Naive thymus-derived CD8-positive, alpha-beta T cell (primary cell): ENCODE data around the gene GPC3. TPM values are rescaled to one million over a fixed set of nuclear protein-coding genes. Genes with fewer than 3 reads are reported as not detected.

Experiments used
- ATAC-seq, 2 donors: fragments of 150-1000 bp; cut with Tn5 transposase in 1 of 2; sonication (Bioruptor Pico), chemical (Tn5 transposase) in 1 of 2; 1 replicate in 1 of 2; 2 replicates in 1 of 2; pipeline ENCODE4 v1.10.0; 2021; ENCODE audit warnings: mild to moderate bottlenecking in 2 of 2, moderate library complexity in 2 of 2
- POLR2A ChIA-PET: fragments of 350-600 bp; sonication (Branson Sonifier 250); formaldehyde crosslinking; loops from one replicate; lab custom pipeline; 2021; ENCODE audit warnings: antibody characterized with exemption; lab: Charles Lee
- DNase-seq, 10 donors: peaks; one replicate each; pipeline versions ENCODE4 v3.0.0 to v3.0.0-alpha.2; 2020 to 2022
- H3K27ac Mint-ChIP-seq, 10 donors: one replicate each; pipeline ENCODE4 v1.8.0; 2020 to 2022; ENCODE audit warnings: mild to moderate bottlenecking in 10 of 10, mixed read lengths in 10 of 10, moderate library complexity in 4 of 10, inconsistent platforms in 1 of 10
- H3K27me3 Mint-ChIP-seq, 5 donors: one replicate each; pipeline ENCODE4 v1.8.0; 2021 to 2022; ENCODE audit warnings: mixed read lengths in 5 of 5
- H3K36me3 Mint-ChIP-seq, 3 donors: one replicate each; pipeline ENCODE4 v1.8.0; 2020 to 2022; ENCODE audit warnings: mixed read lengths in 3 of 3, mild to moderate bottlenecking in 2 of 3, inconsistent platforms in 1 of 3
- H3K4me1 Mint-ChIP-seq, 4 donors: one replicate each; pipeline ENCODE4 v1.8.0; 2021 to 2022; ENCODE audit warnings: mixed read lengths in 4 of 4
- H3K4me3 Mint-ChIP-seq, 10 donors: one replicate each; pipeline ENCODE4 v1.8.0; 2020 to 2022; ENCODE audit warnings: mild to moderate bottlenecking in 10 of 10, mixed read lengths in 10 of 10, moderate library complexity in 6 of 10, inconsistent platforms in 1 of 10
- H3K9me3 Mint-ChIP-seq, 9 donors: one replicate each; pipeline ENCODE4 v1.8.0; 2020 to 2022; ENCODE audit warnings: mixed read lengths in 9 of 9, mild to moderate bottlenecking in 3 of 9, inconsistent platforms in 1 of 9, moderate library complexity in 1 of 9
- polyA plus RNA-seq, 3 donors: library from polyadenylated mRNA; unstranded; fragments of 300-500 nt; fragmentation: Illumina TruSeq; gene quantifications; one replicate each; pipeline ENCODE4 v1.2.3, GENCODE V29; 2021
- total RNA-seq, 8 experiments: library from RNA in 2 of 8; stranded (reverse) in 2 of 8; gene quantifications; one replicate each; pipeline ENCODE4 v1.2.3 and lab custom pipeline; 2021 to 2026

The GPC3 gene
- total and polyA plus RNA-seq, 5 experiments from 2014 or later: 2.3 to 3.9 (median 2.6) TPM; not detected in 2

DNA sequence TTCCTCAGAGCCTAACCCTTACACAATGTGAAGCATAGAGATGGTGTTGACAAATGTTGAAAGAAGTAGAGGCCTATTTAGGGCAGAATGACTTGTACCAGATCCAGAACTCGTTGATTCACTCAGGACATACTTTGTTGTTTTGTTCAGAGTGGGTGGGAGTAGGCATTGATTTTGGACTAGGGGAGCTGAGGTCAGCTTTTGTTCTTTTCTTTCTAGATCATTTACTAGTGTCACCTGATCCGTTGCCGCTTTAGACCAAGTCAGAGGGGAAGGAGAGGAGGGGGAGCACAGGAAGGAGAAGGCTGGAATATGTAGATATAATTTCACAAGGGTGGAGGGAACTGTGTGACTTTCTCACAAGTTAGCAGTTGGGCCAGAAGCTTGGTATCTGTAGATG lies 287.7 kb downstream of the GPC3 start:
- DNase-seq: no peak
- H3K4me3 Mint-ChIP-seq: no peak overlapping the region
- H3K27me3 Mint-ChIP-seq: no peaks in the 10 kb centered on the region
- POLR2A ChIA-PET: interaction anchor here (0.9 kb wide), 1 partner anchor 76 kb away, joined by 4 read pairs; no protein-coding TSS in a partner anchor
- H3K4me1 Mint-ChIP-seq: peaks cover 0 to 2% (median 0%) of the 10 kb centered on the region in 4 donors
- H3K9me3 Mint-ChIP-seq: peaks cover 0 to 3% (median 0%) of the 10 kb centered on the region in 9 donors
- no peak for ATAC-seq
- peaks cover 0 to 4% (median 0%) of the 10 kb centered on the region in 3 donors for H3K36me3 Mint-ChIP-seq
- H3K27ac Mint-ChIP-seq: no peak overlapping the region

DNA sequence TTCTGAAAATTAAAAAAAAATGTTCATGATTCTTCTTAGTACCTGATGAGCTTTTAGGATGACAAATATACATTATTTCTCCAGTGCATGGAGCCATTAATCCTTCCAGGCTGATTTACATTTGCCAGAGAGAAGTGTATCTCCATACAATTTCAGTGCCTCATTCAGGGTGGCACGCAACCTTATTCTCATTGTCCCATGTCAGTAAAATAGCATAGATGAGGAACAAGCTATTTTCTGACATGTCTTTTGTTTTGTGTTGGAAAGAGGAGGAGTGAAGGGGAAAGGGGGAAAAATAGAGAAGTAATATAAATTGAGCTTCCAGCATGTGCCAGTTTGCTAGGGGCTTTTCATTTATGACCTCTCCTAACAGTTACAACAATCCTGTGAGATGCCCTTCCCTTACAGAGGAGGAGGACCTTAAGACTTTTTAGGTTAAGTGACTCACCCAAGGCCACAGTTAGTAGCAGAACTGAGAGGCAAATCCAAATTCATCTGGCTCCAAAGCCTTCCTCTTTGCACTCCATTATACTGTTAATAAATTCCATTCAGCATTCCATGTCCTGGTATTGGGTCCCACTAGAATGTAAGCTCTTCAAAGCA lies 295.3 kb downstream of the GPC3 start:
- Mint-ChIP-seq H3K36me3 (peaks cover 0 to 4% (median 0%) of the 10 kb centered on the region in 3 donors), H3K9me3 (peaks cover 0 to 3% (median 0%) of the 10 kb centered on the region in 9 donors), H3K4me3 (no peak overlapping the region), H3K27me3 (no peaks in the 10 kb centered on the region), H3K4me1 (no peaks in the 10 kb centered on the region), H3K27ac (no peak overlapping the region)
- ATAC-seq (no peak), DNase-seq (no peak)
- POLR2A ChIA-PET: no interaction called here

DNA sequence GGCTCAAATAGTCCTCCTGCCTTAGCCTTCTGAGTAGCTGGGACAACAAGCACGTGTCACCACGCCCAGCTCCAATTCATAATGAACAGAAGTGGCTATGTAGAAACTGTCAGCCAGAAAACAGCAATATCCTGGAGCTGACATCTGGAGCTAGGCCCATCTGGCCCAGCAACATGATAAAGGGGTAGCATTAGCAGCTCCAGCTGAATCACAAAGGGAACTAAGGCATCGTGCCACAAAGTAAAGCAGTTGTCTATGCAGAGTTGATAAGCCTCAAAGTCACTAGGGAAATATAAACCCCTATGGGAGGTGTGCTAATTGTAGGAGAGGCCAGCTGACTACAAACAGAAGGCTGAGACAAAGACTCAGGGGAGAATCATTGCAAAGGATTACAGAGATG lies 299.6 kb downstream of the GPC3 start:
- no peak for ATAC-seq
- Mint-ChIP-seq H3K4me1 (peaks cover 3 to 11% (median 8%) of the 10 kb centered on the region in 4 donors), H3K27me3 (no peaks in the 10 kb centered on the region), H3K4me3 (no peak overlapping the region), H3K36me3 (no peaks in the 10 kb centered on the region), H3K9me3 (no peaks in the 10 kb centered on the region), H3K27ac (no peak overlapping the region)
- POLR2A ChIA-PET: no interaction called here
- DNase-seq: no peak

DNA sequence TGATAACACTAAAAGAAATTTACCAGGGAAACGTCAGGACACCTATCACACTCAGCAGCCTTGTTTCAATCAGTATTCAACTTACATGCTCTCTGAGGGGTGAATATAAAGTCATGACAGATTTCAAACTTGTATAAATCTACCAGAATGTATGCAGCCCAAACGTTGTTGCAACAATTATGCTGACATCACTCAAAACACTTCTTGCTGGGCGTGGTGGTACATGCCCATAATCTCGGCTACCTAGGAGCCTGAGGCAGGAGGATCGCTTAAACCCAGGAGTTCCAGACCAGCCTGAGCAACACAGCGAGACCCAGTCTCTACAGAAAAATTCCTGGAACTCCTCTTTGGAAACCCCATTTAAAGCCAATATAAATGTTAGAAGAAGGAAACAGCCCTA lies 303.5 kb downstream of the GPC3 start:
- Mint-ChIP-seq H3K36me3 (no peaks in the 10 kb centered on the region), H3K27me3 (peaks cover 0 to 1% (median 0%) of the 10 kb centered on the region in 5 donors), H3K27ac (no peak overlapping the region), H3K4me3 (no peak overlapping the region), H3K4me1 (peaks cover 3 to 13% (median 10%) of the 10 kb centered on the region in 4 donors), H3K9me3 (no peaks in the 10 kb centered on the region)
- DNase-seq (no peak), ATAC-seq (no peak)
- POLR2A ChIA-PET: no interaction called here

DNA sequence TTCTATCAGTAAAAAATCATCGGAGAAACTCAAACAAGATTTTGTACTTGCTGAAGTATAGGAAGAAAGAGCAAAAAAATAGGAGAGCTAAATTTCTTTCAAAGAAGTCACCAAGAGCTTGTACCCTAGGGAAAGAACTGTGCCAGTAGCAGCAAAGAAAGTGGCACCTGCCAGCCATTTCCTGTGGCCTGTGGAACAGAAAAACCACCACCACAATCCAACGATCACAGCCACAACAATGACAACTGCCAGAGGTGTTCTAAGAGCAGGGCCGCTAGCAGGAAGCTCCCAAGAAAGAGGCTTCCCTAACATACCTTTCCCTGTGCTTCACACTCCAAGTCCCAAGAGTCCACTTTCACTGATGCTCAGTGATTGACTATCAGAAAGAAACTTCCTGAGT lies 304.0 kb downstream of the GPC3 start:
- Mint-ChIP-seq H3K27ac (no peak overlapping the region), H3K27me3 (peaks cover 0 to 1% (median 0%) of the 10 kb centered on the region in 5 donors), H3K36me3 (no peaks in the 10 kb centered on the region), H3K9me3 (no peaks in the 10 kb centered on the region), H3K4me3 (no peak overlapping the region), H3K4me1 (peaks cover 3 to 13% (median 10%) of the 10 kb centered on the region in 4 donors)
- POLR2A ChIA-PET: no interaction called here
- ATAC-seq: no peak
- no peak for DNase-seq

DNA sequence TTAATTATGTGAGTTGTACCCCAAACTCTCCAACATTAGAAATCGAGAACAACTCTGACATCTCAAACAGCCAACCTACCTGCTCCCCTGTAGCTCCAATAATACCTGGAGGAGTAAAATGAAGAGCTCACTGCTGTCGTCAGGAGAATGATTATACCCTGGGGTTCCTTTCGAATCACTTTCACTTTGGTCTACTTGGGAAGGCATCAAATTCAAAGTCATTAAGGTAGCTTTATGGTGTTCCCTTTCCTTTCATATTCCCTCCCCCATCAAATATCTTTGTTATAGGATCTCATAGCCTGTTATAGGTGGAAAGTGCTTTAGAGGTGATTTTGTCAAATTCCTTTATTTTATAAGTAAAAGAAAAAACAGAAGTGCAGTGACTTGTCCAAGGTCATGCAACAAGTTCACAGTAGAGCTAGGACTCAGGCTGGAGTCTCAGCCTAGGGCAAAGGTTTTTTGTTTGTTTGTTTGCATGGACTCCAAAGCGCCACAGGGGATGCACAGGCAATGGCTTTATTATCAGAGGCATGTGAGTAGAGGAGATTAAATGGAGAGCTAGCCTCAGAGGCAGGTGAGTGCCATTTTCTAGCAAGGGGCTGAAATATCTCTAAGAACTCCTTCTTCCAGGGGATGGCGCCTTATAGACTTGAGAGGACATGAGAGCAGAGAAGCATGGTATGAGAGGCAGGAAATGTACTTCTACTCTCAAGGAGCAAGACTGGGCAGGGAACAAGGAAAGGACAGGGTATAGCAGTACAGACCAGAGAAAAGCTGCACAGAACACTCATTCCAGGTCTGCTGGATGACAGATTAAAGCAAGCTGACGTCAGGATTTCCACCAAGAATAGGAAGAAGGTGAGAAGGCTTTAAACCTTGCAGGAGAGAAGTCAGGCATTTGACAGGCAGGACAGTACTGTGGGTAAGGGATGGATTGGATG lies 308.0 kb downstream of the GPC3 start:
- H3K27me3 Mint-ChIP-seq: peaks cover 0 to 1% (median 0%) of the 10 kb centered on the region in 5 donors
- no peak overlapping the region for H3K4me3 Mint-ChIP-seq
- no peak overlapping the region for H3K27ac Mint-ChIP-seq
- POLR2A ChIA-PET: no interaction called here
- DNase-seq (no peak), ATAC-seq (no peak)
- no peaks in the 10 kb centered on the region for H3K36me3 Mint-ChIP-seq
- H3K9me3 Mint-ChIP-seq: no peaks in the 10 kb centered on the region
- peaks cover 3 to 13% (median 10%) of the 10 kb centered on the region in 4 donors for H3K4me1 Mint-ChIP-seq

DNA sequence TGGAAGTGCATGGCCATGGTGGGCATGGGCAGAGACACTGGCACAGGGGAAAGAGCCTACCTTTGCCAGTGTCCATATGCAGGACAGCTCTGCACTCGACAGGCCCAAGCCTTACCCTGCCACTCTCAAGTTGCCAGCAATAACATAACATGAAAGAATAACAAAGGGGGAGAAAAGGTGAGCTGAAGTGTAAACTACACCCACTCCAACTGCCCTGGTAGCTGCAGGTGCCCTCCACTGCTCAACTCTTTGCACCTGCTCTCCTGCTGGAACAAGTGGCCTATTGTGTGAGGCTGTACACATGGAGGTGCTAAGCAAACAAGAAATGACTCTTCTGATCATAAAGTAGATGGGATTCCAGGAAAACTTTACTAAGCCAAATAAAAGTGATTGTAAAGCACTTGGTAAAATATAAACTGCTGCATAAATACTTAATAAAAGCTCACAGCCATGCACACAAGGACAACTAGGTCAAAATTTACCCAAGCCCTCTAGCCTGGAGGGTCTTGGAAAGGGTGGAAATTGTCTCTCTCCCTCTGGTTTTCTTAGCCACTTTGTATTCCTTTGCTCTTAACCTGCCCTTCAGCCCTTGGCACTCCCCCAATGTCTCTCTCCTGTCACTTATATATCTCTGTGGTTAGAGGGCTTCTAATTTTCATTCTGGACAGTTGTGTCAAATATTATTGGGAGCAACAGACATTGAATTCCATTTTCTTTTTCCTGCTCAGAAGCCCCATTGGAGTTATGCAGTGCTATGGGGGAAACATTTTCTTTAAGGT lies 308.9 kb downstream of the GPC3 start:
- H3K36me3 Mint-ChIP-seq: no peaks in the 10 kb centered on the region
- H3K4me1 Mint-ChIP-seq: peaks cover 3 to 11% (median 7%) of the 10 kb centered on the region in 4 donors
- H3K9me3 Mint-ChIP-seq: no peaks in the 10 kb centered on the region
- H3K27ac Mint-ChIP-seq: peak overlapping the region in 1 of 10 donors; percentile 45
- POLR2A ChIA-PET: no interaction called here
- no peak for DNase-seq
- ATAC-seq: no peak
- peaks cover 0 to 1% (median 0%) of the 10 kb centered on the region in 5 donors for H3K27me3 Mint-ChIP-seq
- no peak overlapping the region for H3K4me3 Mint-ChIP-seq

DNA sequence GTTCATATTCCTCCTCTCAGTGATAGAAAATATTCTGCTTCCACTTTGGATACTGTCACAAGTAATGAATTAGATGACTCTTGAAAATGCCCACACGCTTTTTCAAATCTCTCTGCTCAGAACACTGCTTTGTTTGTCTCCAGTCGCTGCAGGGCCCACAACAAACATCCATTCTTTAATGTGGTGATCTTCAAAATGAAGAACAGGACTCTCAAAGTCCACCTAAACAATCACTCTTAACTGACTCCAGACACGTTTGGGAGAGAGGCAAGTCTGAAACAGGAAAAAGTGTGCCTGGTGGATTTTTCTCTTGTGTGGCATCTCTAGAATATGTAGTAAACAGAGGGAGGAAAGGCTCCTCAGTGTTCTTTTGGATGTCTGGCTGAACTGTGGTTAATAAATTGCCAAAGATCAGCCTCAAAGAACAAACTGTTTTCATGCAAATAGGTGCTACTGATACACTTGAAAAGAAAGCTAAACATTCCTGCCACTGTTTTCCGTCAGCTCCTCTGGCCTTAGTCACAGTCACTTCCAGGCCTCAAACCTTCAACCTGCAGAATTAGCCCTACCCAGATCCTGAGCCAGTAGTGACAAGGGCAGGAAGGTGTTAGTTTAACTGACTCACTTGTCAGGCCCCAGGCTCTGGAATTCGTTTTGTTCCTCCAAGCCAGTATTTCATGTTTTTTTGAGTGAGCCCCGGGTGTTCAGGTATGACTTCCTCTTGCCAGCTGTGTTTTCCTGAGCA lies 310.5 kb downstream of the GPC3 start:
- no peak overlapping the region for H3K27ac Mint-ChIP-seq
- peaks cover 0 to 1% (median 0%) of the 10 kb centered on the region in 5 donors for H3K27me3 Mint-ChIP-seq
- no peaks in the 10 kb centered on the region for H3K36me3 Mint-ChIP-seq
- ATAC-seq: no peak
- no peak overlapping the region for H3K4me3 Mint-ChIP-seq
- no peak for DNase-seq
- H3K9me3 Mint-ChIP-seq: no peaks in the 10 kb centered on the region
- POLR2A ChIA-PET: no interaction called here
- H3K4me1 Mint-ChIP-seq: no peaks in the 10 kb centered on the region

DNA sequence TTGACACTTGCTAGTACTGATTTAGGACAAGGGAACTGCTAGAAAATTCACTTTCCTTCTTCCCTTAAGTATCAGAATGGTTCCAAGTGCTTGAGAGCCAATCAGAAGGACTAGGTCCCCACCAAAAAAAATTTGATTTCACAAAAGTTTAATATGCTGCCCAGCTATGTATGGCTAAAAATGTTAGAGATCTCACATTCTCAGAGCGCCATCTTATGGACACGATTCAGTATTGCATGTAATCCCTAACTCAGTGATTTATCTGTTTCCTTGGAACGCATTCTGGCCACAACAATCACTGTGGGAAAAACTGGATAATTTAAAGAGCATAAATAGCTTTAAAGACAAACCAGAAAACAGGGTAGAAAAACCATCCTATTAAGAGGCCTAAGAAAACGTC lies 315.0 kb downstream of the GPC3 start:
- Mint-ChIP-seq H3K4me1 (no peaks in the 10 kb centered on the region), H3K27ac (no peak overlapping the region), H3K36me3 (no peaks in the 10 kb centered on the region), H3K27me3 (peaks cover 0 to 1% (median 0%) of the 10 kb centered on the region in 5 donors), H3K4me3 (no peak overlapping the region), H3K9me3 (no peaks in the 10 kb centered on the region)
- no peak for ATAC-seq
- peak in 1 of 10 donors; percentile 19 for DNase-seq
- POLR2A ChIA-PET: no interaction called here

DNA sequence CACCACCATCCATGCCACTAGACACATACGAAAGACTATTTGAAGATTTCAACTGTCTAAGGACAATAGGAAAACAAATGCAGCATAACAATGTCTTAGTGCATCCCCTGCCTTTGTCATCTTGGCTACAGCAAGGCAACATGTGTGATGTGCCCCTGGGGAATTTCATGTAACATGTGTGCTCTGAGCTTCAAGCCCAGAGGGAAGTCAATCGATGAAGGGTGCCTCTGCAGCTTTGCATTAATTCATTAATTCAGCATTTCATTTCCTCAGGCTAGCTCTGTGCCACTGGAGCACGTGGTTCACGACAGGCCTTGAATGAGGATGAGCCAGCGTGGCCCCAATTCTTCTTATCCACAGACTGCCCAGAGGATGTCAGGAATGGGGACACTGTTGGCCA lies 316.2 kb downstream of the GPC3 start:
- Mint-ChIP-seq H3K27me3 (peaks cover 0 to 1% (median 0%) of the 10 kb centered on the region in 5 donors), H3K27ac (no peak overlapping the region), H3K4me3 (no peak overlapping the region), H3K36me3 (no peaks in the 10 kb centered on the region), H3K4me1 (no peaks in the 10 kb centered on the region), H3K9me3 (no peaks in the 10 kb centered on the region)
- POLR2A ChIA-PET: no interaction called here
- DNase-seq: no peak
- no peak for ATAC-seq

DNA sequence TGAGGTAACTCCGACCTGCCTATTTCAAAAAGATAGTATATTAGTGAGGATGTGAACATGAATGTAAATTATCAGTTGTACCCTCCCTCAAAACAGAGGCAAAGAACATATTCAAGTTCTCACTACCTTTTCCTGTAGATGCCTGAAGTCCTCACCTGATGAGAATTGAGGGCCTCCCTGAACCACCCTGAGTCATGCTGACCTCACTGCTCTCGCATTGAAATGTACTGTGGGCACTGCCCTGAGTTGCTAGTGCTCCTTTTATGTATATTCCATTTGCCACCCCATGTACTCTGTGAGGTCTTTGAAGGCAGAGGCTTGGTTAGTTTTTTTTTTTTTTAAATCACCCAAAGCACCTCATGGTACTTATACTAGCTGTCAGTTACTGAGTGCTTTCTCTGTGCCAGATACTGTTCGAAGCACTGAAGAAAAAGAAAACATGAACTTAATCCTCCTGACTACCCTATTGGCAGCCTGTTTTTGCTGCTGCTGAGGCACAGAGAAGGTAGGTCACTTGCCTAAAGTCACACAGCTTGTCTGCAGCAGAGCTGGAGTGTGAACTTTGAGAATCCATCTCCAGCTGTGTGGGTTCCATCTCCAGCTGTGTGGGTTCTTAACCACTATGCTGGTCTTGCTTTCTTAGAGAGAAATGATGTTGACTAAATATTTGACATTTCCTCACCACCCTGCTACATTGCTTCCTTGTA lies 317.0 kb downstream of the GPC3 start:
- Mint-ChIP-seq H3K27me3 (peaks cover 0 to 1% (median 0%) of the 10 kb centered on the region in 5 donors), H3K27ac (no peak overlapping the region), H3K36me3 (no peaks in the 10 kb centered on the region), H3K4me3 (no peak overlapping the region), H3K9me3 (no peaks in the 10 kb centered on the region), H3K4me1 (no peaks in the 10 kb centered on the region)
- ATAC-seq: no peak
- DNase-seq: no peak
- POLR2A ChIA-PET: no interaction called here

DNA sequence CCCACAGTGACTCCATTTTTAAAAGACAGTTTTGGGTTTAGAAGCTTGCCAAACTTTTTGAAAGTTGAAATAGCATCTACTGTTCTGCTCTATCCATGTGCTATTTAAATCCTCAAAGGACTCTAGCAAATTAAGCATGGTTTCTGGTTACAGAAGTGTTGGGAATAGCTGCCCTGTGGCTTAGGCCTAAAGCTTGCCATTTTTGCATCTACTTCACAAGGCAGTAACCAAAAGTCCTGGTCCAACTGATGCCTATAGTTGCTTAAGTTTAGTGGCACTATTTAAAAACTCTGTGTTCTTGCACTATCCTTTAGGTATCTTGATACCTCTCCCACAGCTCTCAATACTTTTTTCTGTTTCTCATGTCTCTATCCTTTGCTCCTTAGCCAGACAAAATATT lies 319.1 kb downstream of the GPC3 start:
- H3K27me3 Mint-ChIP-seq: peaks cover 0 to 1% (median 0%) of the 10 kb centered on the region in 5 donors
- POLR2A ChIA-PET: no interaction called here
- no peaks in the 10 kb centered on the region for H3K4me1 Mint-ChIP-seq

More for the DNA sequence above, 319.1 kb downstream of the GPC3 start:
- ATAC-seq (no peak), DNase-seq (no peak)
- no peak overlapping the region for H3K4me3 Mint-ChIP-seq
- H3K27ac Mint-ChIP-seq: no peak overlapping the region
- H3K9me3 Mint-ChIP-seq: no peaks in the 10 kb centered on the region
- no peaks in the 10 kb centered on the region for H3K36me3 Mint-ChIP-seq
